Chondrocyte (in vitro differentiated cells): ENCODE results near the gene RBM20. TPM values are rescaled to one million over a fixed set of nuclear protein-coding genes. Genes with fewer than 3 reads are reported as not detected.

ENCODE experiments used
- DNase-seq: peaks from one replicate; pipeline ENCODE4 v3.0.0; 2021; ENCODE audit warnings: mixed read lengths, low spot score
- H3K27ac Mint-ChIP-seq: one replicate; pipeline ENCODE4 v1.8.0; 2021; ENCODE audit warnings: mild to moderate bottlenecking, moderate library complexity, mixed read lengths; ENCODE audit not compliant: unreplicated experiment
- H3K27me3 Mint-ChIP-seq: 2 replicates; pipeline ENCODE4 v1.8.0; 2021; ENCODE audit warnings: low read depth, mixed read lengths
- H3K36me3 Mint-ChIP-seq: 2 replicates; pipeline ENCODE4 v1.8.0; 2021; ENCODE audit warnings: low read depth, mixed read lengths
- H3K4me1 Mint-ChIP-seq: 2 replicates; pipeline ENCODE4 v1.8.0; 2021; ENCODE audit warnings: low read depth, mild to moderate bottlenecking, mixed read lengths
- H3K4me3 Mint-ChIP-seq: one replicate; pipeline ENCODE4 v1.8.0; 2021; ENCODE audit warnings: mild to moderate bottlenecking, moderate library complexity, mixed read lengths; ENCODE audit not compliant: unreplicated experiment
- H3K9me3 Mint-ChIP-seq: 2 replicates; pipeline ENCODE4 v1.8.0; 2021; ENCODE audit warnings: low read depth, mixed read lengths
- CTCF ChIP-seq: fragments of 200-600 bp; sonication (generic); IDR thresholded peaks from 2 replicates; pipeline ENCODE4 v1.5.0; 2021; ENCODE audit warnings: antibody characterized with exemption, mild to moderate bottlenecking, moderate library complexity
- total RNA-seq: library from RNA; stranded (reverse); gene quantifications from 3 replicates; pipeline ENCODE4 v1.2.1, GENCODE V29; 2021

RBM20 gene
- total RNA-seq, 1 donor from 2014 or later = 3.6 TPM

GRCh38 chr10:110759523-110759922, 115.4 kb downstream of the RBM20 start:
- H3K4me1 Mint-ChIP-seq = peaks cover 11% of the 10 kb centered on the region
- peaks cover 2% of the 10 kb centered on the region for H3K36me3 Mint-ChIP-seq
- no peaks in the 10 kb centered on the region for H3K27me3 Mint-ChIP-seq
- no peak for TF ChIP-seq CTCF
- no peak overlapping the region for H3K27ac Mint-ChIP-seq
- peaks cover 1% of the 10 kb centered on the region for H3K9me3 Mint-ChIP-seq
- H3K4me3 Mint-ChIP-seq = no peak overlapping the region
- DNase-seq = no peak

- no peak for TF ChIP-seq CTCF
- H3K9me3 Mint-ChIP-seq = no peaks in the 10 kb centered on the region
- peaks cover 13% of the 10 kb centered on the region for H3K4me1 Mint-ChIP-seq
- H3K27ac Mint-ChIP-seq = no peak overlapping the region
- DNase-seq = no peak
- H3K4me3 Mint-ChIP-seq = no peak overlapping the region
- H3K27me3 Mint-ChIP-seq = no peaks in the 10 kb centered on the region
- H3K36me3 Mint-ChIP-seq = no peaks in the 10 kb centered on the region
Measured at GRCh38 chr10:110762109-110762848, 118.1 kb downstream of the RBM20 start.

GRCh38 chr10:110762849-110763211, 118.7 kb downstream of the RBM20 start:
- DNase-seq = no peak
- no peak overlapping the region for H3K27ac Mint-ChIP-seq
- H3K4me3 Mint-ChIP-seq = no peak overlapping the region
- no peaks in the 10 kb centered on the region for H3K27me3 Mint-ChIP-seq
- no peak for TF ChIP-seq CTCF
- no peaks in the 10 kb centered on the region for H3K36me3 Mint-ChIP-seq
- H3K9me3 Mint-ChIP-seq = no peaks in the 10 kb centered on the region
- H3K4me1 Mint-ChIP-seq = peaks cover 11% of the 10 kb centered on the region

GRCh38 chr10:110764378-110764777, 120.2 kb downstream of the RBM20 start:
- TF ChIP-seq CTCF = no peak
- DNase-seq = no peak
- Mint-ChIP-seq H3K4me1 (peaks cover 3% of the 10 kb centered on the region), H3K36me3 (no peaks in the 10 kb centered on the region), H3K27me3 (no peaks in the 10 kb centered on the region), H3K27ac (no peak overlapping the region), H3K4me3 (no peak overlapping the region), H3K9me3 (no peaks in the 10 kb centered on the region)

- no peak overlapping the region for H3K27ac Mint-ChIP-seq
- H3K4me3 Mint-ChIP-seq = no peak overlapping the region
- DNase-seq = no peak
Measured at GRCh38 chr10:110764793-110765512, 120.8 kb downstream of the RBM20 start.

More at GRCh38 chr10:110764793-110765512, 120.8 kb downstream of the RBM20 start:
- TF ChIP-seq CTCF = no peak
- no peaks in the 10 kb centered on the region for H3K36me3 Mint-ChIP-seq
- no peaks in the 10 kb centered on the region for H3K9me3 Mint-ChIP-seq
- H3K4me1 Mint-ChIP-seq = peaks cover 2% of the 10 kb centered on the region
- no peaks in the 10 kb centered on the region for H3K27me3 Mint-ChIP-seq
